Uterus (tissue), 2 donors: ENCODE measurements around the gene ADSS1.

Experiments
- CTCF ChIP-seq, 4 experiments: fragments of 200-600 bp in 2 of 4; fragments of 450-650 bp in 2 of 4; sonication (generic) in 2 of 4; IDR thresholded peaks; one replicate each; pipeline ENCODE4 v1.5.1; 2016 to 2019; ENCODE audit warnings: antibody characterized with exemption in 4 of 4, mild to moderate bottlenecking in 2 of 4, moderate library complexity in 1 of 4
- POLR2A ChIP-seq, 2 donors: fragments of 450-650 bp; IDR thresholded peaks; one replicate each; pipeline ENCODE4 v1.6.1; 2016; ENCODE audit warnings: antibody characterized with exemption in 2 of 2, mild to moderate bottlenecking in 1 of 2, moderate library complexity in 1 of 2

GRCh38 chr14:104782808-104783139 lies 58.7 kb downstream of the ADSS1 start:
- no peak for TF ChIP-seq CTCF (IDR thresholded peaks at IDR 0.05)
- TF ChIP-seq POLR2A (IDR thresholded peaks at IDR 0.05): no peak
